ENCODE data around the gene TMEM163.

DNA sequence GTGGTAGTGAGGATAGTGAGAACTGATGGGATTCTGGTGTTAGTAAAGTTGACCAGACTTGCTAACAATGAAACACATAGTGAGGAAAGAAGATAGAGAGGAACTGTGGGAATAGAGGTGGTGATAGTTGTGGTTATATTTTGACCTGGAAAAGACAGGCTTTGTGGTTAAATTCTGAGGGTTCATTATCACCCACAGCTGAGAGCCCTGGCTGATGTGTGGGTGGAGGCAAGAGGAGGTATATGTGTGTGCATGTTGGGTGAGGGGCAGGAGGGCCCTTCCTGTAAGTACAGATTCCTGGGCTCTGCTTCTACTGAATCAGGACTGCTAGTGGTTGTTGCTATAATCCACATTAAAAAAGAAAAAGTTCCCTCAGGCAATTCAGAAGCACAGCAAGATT lies 26.2 kb upstream of the TMEM163 start:
- TF ChIP-seq FOXK1 (CRISPR knock-in tag; IDR thresholded peaks at IDR 0.05) (no peak), CTCF (IDR thresholded peaks at IDR 0.05) (no peak), USF2 (CRISPR knock-in tag; IDR thresholded peaks at IDR 0.05) (no peak), ZNF423 (CRISPR knock-in tag; IDR thresholded peaks at IDR 0.05) (no peak)

Measured in WTC11 (cell line).